HepG2 (cell line): ENCODE results near the gene ABHD17C. TPM values are rescaled to one million over a fixed set of nuclear protein-coding genes. Genes with fewer than 3 reads are reported as not detected.
A peak's percentile ranks its signal among the peaks of the same experiment; 100 is the strongest.

Experiments
- CEBPG ChIP-seq: IDR thresholded peaks from 2 replicates; pipeline ENCODE4 v1.6.1; 2016
- FOXK1 ChIP-seq: sonication (generic); formaldehyde crosslinking; IDR thresholded peaks from 2 replicates; pipeline ENCODE4 v1.4.0; 2020; ENCODE audit warnings: low read depth, missing genetic modification reagents, borderline replicate concordance
- PRMT3 ChIP-seq: sonication (generic); formaldehyde crosslinking; IDR thresholded peaks from 2 replicates; pipeline ENCODE4 v1.8.1; 2022; ENCODE audit warnings: low read depth, mild to moderate bottlenecking, moderate library complexity, missing genetic modification reagents, borderline replicate concordance
- RBM22 ChIP-seq: fragments of 200-400 bp; formaldehyde crosslinking; optimal IDR thresholded peaks from 2 replicates; pipeline ENCODE3; 2017; ENCODE audit warnings: mild to moderate bottlenecking, low read length, moderate library complexity
- TGIF2 ChIP-seq: IDR thresholded peaks from 2 replicates; pipeline ENCODE4 v1.6.1; 2016; ENCODE audit warnings: control low read depth, missing compliant biosample characterization
- YEATS4 ChIP-seq: sonication (generic); formaldehyde crosslinking; IDR thresholded peaks from 2 replicates; pipeline ENCODE4 v1.4.0; 2020; ENCODE audit warnings: missing genetic modification reagents, borderline replicate concordance
- ZFP1 ChIP-seq: IDR thresholded peaks from 2 replicates; pipeline ENCODE4 v1.6.1; 2016
- ZNF543 ChIP-seq: sonication (generic); formaldehyde crosslinking; IDR thresholded peaks from 2 replicates; pipeline ENCODE4 v1.4.0; 2020; ENCODE audit warnings: mild to moderate bottlenecking, missing genetic modification reagents
- polyA plus RNA-seq, 8 experiments: library from polyadenylated mRNA; depleted of rRNA in 3 of 8; stranded (reverse) in 7 of 8; unstranded in 1 of 8; fragments of >200 nt; fragmentation: Illumina TruSeq in 4 of 8; extraction: Trizol in 4 of 8; gene quantifications; 2 replicates each; pipeline versions ENCODE4 v1.2.1 to v1.2.3, GENCODE V29; 2011 to 2016; ENCODE audit warnings: low read depth in 4 of 8, missing spikeins in 1 of 8, mixed read lengths in 1 of 8; ENCODE audit not compliant: insufficient read depth in 1 of 8
- total RNA-seq, 5 experiments: library from RNA; depleted of rRNA; stranded (reverse); fragments of >200 nt; fragmentation: Illumina TruSeq; extraction: Trizol; gene quantifications; 2 replicates each; pipeline ENCODE4 v1.2.3, GENCODE V29; 2016; ENCODE audit warnings: low read depth in 1 of 5
- TF ChIP-seq, protein P1 (sequence below): sonication (generic); formaldehyde crosslinking; IDR thresholded peaks from 2 replicates; pipeline ENCODE4 v1.4.0; 2020; ENCODE audit warnings: missing genetic modification reagents
- TF ChIP-seq, protein P2 (sequence below): sonication (generic); formaldehyde crosslinking; IDR thresholded peaks from 2 replicates; pipeline ENCODE4 v1.4.0; 2020; ENCODE audit warnings: mild to moderate bottlenecking, missing genetic modification reagents
- TF ChIP-seq, protein P3 (sequence below): sonication (generic); formaldehyde crosslinking; IDR thresholded peaks from 2 replicates; pipeline ENCODE4 v1.4.0; 2020; ENCODE audit warnings: missing genetic modification reagents
- TF ChIP-seq, protein P4 (sequence below): sonication (generic); formaldehyde crosslinking; IDR thresholded peaks from 2 replicates; pipeline ENCODE4 v1.5.0; 2020; ENCODE audit warnings: mild to moderate bottlenecking, missing genetic modification reagents, borderline replicate concordance
- TF ChIP-seq, protein P5 (sequence below): sonication (generic); formaldehyde crosslinking; IDR thresholded peaks from 2 replicates; pipeline ENCODE4 v1.9.0; 2022; ENCODE audit warnings: low read depth, missing genetic modification reagents
- TF ChIP-seq, protein P6 (sequence below): sonication (generic); formaldehyde crosslinking; IDR thresholded peaks from 2 replicates; pipeline ENCODE4 v1.5.0; 2020; ENCODE audit warnings: mild to moderate bottlenecking, missing genetic modification reagents
- TF ChIP-seq, protein P7 (sequence below): IDR thresholded peaks from 2 replicates; pipeline ENCODE4 v1.6.1; 2018; ENCODE audit warnings: missing genetic modification reagents, mild to moderate bottlenecking, missing compliant biosample characterization
- TF ChIP-seq, protein P8 (sequence below): IDR thresholded peaks from 2 replicates; pipeline ENCODE4 v1.6.1; 2016; ENCODE audit warnings: mild to moderate bottlenecking, missing biosample characterization, missing genetic modification reagents

The ABHD17C gene
- total and polyA plus RNA-seq, 2 of the 13 experiments (the other 11 are each of a cell fraction or from before 2014, with no cell fraction given) = 2.9 to 3.9 TPM

DNA sequence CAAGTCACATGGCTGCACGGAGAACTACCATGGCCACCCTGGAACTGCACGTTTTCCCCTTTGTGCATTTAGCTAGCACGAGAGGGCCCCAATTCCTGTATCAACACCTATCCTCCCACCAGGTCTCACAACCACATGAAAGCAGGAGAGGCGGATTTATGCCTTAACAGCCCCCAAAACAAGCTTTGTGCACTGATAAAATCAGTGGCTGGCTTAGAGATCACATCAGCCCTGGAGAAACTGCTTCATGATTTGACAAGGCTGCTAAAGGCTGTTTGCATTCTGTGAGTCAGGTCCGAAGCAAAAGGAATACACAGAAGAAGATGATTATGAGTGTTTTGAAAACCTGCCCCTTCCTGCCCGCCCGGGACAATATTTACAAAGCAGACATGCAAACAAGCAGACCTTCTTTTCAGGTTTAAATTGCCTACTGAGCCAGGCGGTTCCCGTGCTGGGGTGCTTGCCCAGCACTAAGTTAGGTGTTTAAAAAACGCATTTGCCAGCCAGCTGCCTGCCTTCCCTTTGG lies 109.9 kb downstream of the ABHD17C start (continued):
- TF ChIP-seq, protein P1, sequence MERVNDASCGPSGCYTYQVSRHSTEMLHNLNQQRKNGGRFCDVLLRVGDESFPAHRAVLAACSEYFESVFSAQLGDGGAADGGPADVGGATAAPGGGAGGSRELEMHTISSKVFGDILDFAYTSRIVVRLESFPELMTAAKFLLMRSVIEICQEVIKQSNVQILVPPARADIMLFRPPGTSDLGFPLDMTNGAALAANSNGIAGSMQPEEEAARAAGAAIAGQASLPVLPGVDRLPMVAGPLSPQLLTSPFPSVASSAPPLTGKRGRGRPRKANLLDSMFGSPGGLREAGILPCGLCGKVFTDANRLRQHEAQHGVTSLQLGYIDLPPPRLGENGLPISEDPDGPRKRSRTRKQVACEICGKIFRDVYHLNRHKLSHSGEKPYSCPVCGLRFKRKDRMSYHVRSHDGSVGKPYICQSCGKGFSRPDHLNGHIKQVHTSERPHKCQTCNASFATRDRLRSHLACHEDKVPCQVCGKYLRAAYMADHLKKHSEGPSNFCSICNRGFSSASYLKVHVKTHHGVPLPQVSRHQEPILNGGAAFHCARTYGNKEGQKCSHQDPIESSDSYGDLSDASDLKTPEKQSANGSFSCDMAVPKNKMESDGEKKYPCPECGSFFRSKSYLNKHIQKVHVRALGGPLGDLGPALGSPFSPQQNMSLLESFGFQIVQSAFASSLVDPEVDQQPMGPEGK = peak; percentile 97
- TF ChIP-seq ZFP1 (CRISPR knock-in tag) (peak; percentile 24; the same call in 1 of the 2 replicates), TGIF2 (CRISPR knock-in tag) (peak; percentile 87; the same call in 1 of the 2 replicates), RBM22 (peak; percentile 50), ZNF543 (CRISPR knock-in tag) (peak; percentile 86), PRMT3 (CRISPR knock-in tag) (peak; percentile 88; the same call in 1 of the 2 replicates), YEATS4 (no peak), FOXK1 (CRISPR knock-in tag) (peak; percentile 69; the same call in 1 of the 2 replicates), CEBPG (peak; percentile 34)
- TF ChIP-seq, protein P2, sequence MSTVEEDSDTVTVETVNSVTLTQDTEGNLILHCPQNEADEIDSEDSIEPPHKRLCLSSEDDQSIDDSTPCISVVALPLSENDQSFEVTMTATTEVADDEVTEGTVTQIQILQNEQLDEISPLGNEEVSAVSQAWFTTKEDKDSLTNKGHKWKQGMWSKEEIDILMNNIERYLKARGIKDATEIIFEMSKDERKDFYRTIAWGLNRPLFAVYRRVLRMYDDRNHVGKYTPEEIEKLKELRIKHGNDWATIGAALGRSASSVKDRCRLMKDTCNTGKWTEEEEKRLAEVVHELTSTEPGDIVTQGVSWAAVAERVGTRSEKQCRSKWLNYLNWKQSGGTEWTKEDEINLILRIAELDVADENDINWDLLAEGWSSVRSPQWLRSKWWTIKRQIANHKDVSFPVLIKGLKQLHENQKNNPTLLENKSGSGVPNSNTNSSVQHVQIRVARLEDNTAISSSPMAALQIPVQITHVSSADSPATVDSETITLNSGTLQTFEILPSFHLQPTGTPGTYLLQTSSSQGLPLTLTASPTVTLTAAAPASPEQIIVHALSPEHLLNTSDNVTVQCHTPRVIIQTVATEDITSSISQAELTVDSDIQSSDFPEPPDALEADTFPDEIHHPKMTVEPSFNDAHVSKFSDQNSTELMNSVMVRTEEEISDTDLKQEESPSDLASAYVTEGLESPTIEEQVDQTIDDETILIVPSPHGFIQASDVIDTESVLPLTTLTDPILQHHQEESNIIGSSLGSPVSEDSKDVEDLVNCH = 0 out of 2 replicates have a peak, but pooled peaks have one; percentile 34
- TF ChIP-seq, protein P3, sequence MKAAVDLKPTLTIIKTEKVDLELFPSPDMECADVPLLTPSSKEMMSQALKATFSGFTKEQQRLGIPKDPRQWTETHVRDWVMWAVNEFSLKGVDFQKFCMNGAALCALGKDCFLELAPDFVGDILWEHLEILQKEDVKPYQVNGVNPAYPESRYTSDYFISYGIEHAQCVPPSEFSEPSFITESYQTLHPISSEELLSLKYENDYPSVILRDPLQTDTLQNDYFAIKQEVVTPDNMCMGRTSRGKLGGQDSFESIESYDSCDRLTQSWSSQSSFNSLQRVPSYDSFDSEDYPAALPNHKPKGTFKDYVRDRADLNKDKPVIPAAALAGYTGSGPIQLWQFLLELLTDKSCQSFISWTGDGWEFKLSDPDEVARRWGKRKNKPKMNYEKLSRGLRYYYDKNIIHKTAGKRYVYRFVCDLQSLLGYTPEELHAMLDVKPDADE (CRISPR knock-in tag) = no peak
- TF ChIP-seq, protein P4, sequence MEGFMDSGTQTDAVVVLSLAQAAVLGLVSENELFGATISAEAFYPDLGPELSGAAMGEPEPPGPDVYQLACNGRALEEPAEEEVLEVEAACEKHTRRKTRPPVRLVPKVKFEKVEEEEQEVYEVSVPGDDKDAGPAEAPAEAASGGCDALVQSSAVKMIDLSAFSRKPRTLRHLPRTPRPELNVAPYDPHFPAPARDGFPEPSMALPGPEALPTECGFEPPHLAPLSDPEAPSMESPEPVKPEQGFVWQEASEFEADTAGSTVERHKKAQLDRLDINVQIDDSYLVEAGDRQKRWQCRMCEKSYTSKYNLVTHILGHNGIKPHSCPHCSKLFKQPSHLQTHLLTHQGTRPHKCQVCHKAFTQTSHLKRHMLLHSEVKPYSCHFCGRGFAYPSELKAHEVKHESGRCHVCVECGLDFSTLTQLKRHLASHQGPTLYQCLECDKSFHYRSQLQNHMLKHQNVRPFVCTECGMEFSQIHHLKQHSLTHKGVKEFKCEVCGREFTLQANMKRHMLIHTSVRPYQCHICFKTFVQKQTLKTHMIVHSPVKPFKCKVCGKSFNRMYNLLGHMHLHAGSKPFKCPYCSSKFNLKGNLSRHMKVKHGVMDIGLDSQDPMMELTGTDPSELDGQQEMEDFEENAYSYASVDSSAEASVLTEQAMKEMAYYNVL (CRISPR knock-in tag) = peak; percentile 81
- TF ChIP-seq, protein P5, sequence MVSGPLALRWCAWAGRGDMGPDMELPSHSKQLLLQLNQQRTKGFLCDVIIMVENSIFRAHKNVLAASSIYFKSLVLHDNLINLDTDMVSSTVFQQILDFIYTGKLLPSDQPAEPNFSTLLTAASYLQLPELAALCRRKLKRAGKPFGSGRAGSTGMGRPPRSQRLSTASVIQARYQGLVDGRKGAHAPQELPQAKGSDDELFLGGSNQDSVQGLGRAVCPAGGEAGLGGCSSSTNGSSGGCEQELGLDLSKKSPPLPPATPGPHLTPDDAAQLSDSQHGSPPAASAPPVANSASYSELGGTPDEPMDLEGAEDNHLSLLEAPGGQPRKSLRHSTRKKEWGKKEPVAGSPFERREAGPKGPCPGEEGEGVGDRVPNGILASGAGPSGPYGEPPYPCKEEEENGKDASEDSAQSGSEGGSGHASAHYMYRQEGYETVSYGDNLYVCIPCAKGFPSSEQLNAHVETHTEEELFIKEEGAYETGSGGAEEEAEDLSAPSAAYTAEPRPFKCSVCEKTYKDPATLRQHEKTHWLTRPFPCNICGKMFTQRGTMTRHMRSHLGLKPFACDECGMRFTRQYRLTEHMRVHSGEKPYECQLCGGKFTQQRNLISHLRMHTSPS (CRISPR knock-in tag) = no peak
- TF ChIP-seq, protein P6, sequence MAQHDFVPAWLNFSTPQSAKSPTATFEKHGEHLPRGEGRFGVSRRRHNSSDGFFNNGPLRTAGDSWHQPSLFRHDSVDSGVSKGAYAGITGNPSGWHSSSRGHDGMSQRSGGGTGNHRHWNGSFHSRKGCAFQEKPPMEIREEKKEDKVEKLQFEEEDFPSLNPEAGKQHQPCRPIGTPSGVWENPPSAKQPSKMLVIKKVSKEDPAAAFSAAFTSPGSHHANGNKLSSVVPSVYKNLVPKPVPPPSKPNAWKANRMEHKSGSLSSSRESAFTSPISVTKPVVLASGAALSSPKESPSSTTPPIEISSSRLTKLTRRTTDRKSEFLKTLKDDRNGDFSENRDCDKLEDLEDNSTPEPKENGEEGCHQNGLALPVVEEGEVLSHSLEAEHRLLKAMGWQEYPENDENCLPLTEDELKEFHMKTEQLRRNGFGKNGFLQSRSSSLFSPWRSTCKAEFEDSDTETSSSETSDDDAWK (CRISPR knock-in tag) = no peak
- TF ChIP-seq, protein P7, sequence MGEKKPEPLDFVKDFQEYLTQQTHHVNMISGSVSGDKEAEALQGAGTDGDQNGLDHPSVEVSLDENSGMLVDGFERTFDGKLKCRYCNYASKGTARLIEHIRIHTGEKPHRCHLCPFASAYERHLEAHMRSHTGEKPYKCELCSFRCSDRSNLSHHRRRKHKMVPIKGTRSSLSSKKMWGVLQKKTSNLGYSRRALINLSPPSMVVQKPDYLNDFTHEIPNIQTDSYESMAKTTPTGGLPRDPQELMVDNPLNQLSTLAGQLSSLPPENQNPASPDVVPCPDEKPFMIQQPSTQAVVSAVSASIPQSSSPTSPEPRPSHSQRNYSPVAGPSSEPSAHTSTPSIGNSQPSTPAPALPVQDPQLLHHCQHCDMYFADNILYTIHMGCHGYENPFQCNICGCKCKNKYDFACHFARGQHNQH (CRISPR knock-in tag) = peak; percentile 80; the same call in 1 of the 2 replicates
- TF ChIP-seq, protein P8, sequence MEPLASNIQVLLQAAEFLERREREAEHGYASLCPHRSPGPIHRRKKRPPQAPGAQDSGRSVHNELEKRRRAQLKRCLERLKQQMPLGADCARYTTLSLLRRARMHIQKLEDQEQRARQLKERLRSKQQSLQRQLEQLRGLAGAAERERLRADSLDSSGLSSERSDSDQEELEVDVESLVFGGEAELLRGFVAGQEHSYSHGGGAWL (CRISPR knock-in tag) = 0 out of 2 replicates have a peak, but pooled peaks have one; percentile 25
